NCI-H146 treated with DMSO at 0.1 percent for 48 hours (cell line): Measurements from ENCODE around the gene ZNF48.

Source experiments
- DNase-seq: peaks from one replicate; lab custom pipeline; 2025; ENCODE audit not compliant: unreplicated experiment; lab: John Stamatoyannopoulos, UW

The ZNF48 gene

GRCh38 chr16:30395155-30395991 is at the start of gene ZNF48:
ZNF48 (plus strand) TSS chr16:30395420; CDS start chr16:30395795, 375 bp downstream.
- DNase-seq = peak; percentile 88

DNA sequence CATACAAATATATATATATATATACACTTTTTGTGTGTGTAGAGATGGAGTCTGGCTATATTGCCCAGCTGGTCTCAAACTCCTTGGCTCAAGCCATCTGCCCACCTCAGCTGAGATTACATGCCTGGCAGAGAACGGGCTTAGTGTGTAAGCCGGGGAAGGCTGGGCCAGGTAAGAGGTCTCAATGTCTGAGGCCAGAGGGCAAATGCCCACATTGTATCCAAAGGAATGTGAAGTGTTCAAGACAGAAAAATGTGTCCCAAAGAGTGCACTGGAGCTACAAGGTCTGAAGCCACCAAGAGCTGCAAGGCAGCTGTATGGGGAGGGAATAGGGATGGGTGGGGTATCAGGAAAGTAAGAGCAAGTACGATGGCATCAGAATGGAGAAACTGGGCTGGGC is 48.9 kb upstream of the ZNF48 start:
- DNase-seq = no peak

DNA sequence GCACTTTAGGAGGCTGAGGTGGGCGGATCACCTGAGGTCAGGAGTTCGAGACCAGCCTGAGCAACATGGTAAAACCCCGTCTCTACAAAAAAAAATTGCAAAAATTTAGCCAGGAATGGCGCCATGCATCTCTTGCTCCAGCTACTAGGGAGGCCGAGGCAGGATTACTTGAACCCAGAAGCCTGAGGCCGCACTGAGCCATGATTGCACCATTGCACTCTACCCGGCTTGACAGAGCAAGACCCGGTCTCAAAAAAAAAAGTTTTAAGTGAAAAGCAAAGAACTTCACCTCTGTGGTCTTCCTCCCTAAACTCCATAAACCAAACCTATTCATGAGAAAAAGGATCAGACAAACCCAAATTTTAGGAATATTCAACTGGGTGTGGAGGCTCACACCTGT is 47.1 kb upstream of the ZNF48 start:
- no peak for DNase-seq

GRCh38 chr16:30348929-30349328 is 46.3 kb upstream of the ZNF48 start:
- no peak for DNase-seq

DNA sequence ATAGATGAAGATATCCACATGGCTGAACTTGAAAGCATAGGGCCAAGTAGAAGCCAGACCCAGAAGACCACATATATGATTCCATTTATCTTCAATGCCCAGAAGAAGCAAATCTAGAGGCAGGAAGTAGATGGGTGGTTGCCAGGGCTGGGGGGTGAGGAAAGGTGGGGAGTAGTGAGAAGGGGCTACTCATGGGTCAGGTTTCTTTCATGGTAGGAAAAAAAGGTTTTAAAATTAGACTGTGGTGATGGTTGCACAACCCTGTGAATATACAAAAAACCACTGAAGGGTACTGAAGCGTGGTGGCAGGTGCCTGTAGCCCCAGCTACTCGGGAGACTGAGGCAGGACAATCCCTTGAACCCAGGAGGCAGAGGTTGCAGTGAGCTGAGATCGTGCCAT is 45.5 kb upstream of the ZNF48 start:
- DNase-seq = no peak

DNA sequence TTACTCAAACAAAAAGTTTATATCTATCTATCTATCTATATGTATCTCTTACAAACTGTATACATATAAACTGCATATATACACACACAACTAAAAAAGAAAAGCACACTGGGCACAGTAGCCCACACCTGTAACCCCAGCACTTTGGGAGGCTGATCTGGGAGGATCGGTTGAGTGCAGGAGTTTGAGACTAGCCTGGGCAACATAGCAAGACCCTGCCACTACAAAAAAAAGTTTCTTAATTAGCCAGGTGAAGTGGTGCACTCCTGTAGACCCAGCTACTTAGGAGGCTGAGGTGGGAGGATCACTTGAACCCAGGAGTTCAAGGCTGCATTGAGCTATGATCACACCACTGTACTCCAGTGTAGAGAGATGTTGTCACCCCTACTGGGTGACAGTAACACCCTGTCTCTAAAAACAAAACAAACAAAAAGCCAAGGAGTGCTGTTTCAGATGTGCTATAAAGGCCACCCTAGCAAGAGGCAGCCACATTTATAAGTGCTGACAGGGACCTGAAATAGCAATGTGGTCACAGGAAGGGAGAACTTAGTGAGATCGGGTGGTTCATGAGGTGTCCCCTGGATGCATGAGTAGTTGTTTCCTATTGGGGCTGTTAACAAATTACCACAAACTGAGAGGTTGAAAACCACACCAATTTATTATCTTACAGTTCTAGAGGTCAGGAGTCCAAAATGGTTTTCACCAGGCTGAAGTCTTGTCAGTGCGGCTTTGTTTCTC is 44.9 kb upstream of the ZNF48 start:
- DNase-seq = no peak

DNA sequence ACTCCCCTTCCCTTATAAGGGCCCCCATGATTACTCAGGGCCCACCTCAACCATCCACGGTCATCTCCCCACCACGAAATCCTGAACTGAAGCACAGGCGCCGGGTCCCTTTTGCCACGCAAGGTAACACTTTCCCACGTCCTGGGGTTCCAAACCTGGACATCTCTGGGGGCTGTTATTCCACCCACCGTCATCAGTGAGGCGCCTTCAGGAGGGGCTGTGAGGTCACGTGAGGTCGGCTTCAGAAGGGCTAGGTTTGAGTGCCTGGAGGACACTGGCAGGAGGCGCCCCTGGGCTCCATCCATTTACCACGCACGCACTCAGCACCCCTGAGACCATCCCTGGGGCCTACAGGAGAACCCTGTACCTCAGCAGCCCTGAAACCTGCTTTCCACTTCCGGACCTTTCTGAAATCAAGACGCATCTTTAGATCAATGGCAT is 44.2 kb upstream of the ZNF48 start:
- no peak for DNase-seq

- no peak for DNase-seq
These were observed 43.4 kb upstream of the ZNF48 start for GRCh38 chr16:30351586-30352419.

GRCh38 chr16:30352488-30353401 is 42.5 kb upstream of the ZNF48 start:
- no peak for DNase-seq

DNA sequence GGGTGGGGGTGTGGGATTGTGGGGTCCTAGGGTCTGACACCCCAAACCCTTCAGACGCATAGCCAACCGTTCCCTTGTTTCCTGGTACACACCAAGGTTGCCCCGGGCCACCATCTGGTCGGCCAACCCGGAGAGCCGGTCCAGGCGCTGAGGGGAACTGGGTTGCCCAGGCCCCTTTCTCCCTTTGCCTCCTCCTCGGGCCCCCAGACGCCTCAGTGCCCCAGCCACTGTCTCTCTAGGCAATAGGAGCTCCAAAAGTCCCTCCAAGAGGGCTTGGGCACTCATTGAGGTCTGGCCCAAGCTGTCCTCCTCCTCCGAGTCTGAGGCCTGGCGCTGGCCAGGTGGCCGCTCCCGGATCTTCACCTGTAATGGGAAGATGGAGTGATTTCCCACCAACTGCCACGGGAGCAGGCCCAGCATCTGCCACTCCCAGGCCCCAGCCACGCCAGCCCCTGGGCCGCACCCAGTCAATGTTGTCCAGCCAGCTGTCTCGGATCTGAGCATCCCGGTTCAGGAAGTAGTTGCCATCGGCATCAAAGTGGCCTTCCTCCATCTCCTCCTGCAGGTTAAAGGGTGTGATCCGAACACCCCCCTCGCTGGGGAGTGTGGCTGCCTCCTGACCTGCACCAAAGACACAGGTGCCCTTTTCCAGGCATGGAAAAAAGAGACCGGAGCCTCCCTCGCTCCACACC is 41.6 kb upstream of the ZNF48 start:
- DNase-seq = no peak

DNA sequence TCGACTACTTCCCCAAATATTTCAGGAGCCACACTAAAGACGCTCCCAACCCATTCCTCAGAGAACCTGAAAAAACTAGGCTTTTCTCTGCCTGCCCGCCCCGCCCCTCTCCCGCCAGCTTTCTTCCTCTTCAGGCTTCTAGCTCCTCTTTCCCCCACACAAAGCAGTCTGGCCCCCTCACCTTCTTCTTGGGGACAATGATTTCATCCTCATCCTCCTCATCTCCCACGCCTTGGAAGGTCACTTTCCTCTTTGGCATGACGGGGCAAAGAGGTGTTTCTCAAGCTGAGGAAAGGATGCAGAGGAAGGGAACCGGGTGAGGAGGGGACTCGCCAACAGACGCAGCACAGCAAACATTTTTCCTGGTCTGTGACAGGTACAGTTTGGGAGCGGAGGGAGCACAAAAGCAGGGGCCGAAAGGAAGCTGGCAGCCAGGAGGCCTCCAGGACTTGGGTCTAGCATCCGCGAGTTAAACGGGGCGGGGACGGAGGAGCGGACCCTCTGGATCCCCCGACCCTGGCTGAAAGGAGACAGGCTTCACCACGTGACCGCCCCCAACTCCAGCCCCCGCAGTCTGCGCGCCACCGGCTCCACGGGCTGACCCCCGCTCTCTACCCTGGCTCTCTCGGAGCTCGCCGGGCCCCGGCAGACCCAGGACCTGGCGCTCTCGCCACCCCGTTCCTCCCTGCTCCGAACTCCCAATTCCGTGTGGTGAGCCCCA is 40.6 kb upstream of the ZNF48 start:
- no peak for DNase-seq

- DNase-seq = peak; percentile 98
These were observed 39.9 kb upstream of the ZNF48 start, which contains the start of gene CD2BP2 for GRCh38 chr16:30355144-30355953. CD2BP2 (minus strand) TSS chr16:30355308; CDS start chr16:30354681, 627 bp downstream.

DNA sequence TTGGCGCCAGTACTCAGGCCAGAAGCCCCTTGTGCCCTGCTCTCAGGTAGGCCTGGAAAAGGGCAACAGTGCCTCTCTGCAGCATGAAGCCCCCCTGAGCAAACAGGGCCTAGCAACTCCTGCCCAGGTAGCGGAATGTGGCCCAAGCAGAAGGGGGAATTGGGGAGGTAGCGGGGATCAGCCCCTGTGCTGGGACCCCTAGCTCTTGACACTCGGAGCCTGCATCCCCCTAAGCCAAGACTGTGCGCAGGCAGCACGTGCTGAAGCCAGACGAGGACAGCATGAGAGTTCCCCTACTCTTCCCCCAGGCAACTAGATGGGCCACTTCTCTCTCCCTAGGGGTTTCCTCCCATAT is 39.3 kb upstream of the ZNF48 start:
- DNase-seq = no peak

DNA sequence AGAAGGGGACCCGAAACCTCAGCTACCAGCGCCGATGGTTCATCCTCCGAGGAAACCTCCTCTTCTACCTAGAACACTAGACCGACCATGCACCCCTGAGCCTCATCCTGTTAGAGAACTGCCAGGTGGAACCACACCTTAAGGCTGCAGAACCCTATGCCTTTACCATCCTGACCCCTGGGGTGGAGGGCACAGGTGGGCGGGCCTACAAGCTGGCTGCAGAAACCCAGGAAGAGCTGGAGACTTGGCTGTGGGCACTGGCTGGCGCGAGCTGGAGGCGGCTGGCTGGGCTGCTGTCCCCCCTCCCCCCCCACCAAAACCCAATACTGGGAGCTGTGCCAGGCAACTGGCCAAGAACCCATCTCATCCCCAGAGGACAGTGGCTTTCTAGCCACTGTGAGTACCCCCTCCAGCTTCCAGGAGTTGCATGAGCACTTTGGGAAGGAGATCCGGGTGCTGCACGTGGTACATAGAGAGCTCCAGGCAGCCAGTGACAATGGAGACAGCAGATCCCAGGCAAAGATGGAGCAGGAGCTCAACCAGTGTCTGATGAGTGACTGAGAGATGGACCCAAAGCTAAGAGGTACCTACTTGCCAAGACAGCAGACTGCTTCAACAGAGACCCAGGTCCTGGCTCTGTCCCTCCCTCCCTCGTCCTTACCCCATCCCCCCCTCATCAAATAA is 38.7 kb upstream of the ZNF48 start:
- DNase-seq = no peak

GRCh38 chr16:30357085-30357714 is 38.0 kb upstream of the ZNF48 start:
- no peak for DNase-seq

GRCh38 chr16:30357715-30358576 is 37.3 kb upstream of the ZNF48 start:
- DNase-seq = no peak
